RPMI7951 (cell line): ENCODE results near the gene EGF. TPM values are rescaled to one million over a fixed set of nuclear protein-coding genes. Genes with fewer than 3 reads are reported as not detected.

Experiments used
- DNase-seq: peaks from one replicate; pipeline ENCODE4 v3.0.0-alpha.2; 2012; ENCODE audit warnings: low read depth
- total RNA-seq: library from RNA; depleted of rRNA; stranded (reverse); fragments of >200 nt; shearing (Covaris generic); gene quantifications from 2 replicates; pipeline ENCODE4 v1.2.3, GENCODE V29; 2014

EGF gene
- total RNA-seq, 1 experiment from 2014 or later: 4.2 TPM

DNA sequence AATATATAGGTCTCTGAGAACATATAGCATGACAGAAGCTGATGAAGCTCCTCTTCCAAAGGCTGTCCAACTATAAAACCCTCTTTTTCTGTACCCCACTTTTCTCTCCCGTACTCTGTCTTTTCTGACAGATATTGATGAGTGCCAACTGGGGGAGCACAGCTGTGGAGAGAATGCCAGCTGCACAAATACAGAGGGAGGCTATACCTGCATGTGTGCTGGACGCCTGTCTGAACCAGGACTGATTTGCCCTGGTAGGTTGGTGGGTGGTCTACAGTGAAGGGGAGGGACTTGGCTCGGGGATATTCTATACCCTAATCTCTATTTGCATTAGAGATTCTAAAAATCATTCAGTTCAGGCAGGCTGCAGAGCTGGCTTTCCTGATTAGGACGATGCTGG, 80.4 kb downstream of the EGF start:
- no peak for DNase-seq

DNA sequence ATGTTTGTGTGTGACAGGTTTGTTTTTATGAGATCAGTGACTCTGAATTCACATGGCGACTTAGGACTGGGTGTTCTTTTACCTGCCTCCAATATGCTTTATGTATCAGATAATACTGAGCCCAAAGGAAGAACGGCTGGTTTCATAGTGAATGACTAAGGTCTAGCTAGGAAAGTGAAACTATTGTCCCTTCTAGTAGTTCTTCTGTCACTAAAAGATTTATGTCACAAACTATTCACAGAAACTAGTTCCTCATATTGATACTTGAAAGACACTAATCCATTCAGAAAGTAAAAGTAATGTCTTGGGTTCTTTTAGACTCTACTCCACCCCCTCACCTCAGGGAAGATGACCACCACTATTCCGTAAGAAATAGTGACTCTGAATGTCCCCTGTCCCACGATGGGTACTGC, 81.7 kb downstream of the EGF start:
- DNase-seq: no peak

DNA sequence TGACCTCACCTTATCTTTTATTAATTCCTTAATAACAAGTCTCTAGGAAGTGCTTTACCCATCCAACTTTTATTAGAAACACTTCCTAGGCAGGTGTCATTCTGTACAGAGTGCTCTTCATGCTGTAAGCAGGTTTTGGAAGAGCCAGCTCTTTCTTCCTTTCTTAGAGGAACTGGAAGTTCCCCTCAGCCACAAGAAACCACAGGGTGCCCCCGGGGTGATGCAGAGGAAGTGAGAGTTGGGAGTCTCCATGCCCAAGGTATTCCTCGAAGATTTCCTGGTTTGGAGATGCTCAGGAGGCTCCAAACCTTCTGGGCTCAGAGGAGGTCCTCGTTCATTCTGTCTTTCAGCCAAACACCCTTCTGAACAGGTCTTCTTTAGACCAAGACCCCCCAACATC, 83.8 kb downstream of the EGF start:
- peak; percentile 13 for DNase-seq

DNA sequence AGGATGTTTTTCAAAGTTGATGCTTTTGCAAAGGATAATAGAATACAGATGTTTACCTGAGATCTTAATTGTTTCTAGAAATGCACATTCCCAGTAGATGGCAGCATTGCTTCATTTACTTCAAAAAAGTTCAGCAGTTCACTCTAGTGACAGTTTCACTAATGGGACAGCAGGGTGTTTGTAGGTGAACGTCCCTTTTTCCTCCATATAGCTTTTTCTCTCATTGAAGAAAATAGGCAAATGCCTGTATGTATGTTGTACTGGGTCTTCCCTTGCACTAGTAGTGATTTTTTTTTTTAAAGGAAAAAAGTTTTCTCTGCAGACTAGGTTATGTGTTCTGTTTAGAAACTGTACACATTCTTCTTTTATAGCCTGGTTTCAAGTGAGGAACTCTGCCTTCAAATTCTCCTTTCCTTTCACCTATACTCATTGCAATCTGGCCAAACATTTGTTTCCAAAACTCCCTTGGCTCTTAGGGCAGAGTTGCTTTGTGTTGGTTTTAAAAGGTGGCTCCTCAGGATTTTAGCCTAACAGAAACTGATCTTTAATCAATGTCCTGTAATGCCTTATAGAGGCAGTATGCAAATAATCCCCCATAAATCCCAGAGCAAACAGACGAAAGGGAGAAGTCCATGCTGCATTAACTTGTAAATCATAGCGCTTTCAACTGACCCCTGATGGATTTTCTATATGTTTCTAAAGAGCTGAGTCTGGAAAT, 86.3 kb downstream of the EGF start:
- peak; percentile 55 for DNase-seq

DNA sequence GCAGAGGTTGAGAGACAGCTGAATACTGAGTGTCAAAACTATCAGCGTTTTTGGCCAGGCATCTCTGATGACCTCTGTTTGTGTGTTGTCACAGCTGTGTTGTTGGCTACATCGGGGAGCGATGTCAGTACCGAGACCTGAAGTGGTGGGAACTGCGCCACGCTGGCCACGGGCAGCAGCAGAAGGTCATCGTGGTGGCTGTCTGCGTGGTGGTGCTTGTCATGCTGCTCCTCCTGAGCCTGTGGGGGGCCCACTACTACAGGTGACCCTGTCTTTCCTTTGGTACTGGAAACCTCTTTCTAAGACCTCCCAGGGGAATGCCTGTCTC, 86.9 kb downstream of the EGF start:
- DNase-seq: no peak

DNA sequence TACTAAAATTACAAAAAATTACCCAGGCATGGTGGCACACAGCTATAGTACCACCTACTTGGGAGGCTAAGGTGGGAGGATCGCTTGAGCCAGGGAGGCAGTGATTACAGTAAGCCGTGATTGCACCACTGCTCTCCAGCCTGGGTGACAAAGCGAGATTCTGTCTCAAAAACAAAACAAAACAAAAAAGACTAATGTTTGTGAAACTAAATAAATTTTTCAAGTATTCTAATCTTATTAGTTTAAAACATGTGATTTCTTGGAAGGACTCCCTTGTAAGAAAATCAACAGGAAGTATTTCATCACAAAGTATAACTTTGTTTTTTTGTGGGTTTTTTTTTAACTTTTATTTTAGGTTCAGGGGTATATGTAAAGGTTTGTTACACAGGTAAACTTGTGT, 89.6 kb downstream of the EGF start:
- DNase-seq: no peak

DNA sequence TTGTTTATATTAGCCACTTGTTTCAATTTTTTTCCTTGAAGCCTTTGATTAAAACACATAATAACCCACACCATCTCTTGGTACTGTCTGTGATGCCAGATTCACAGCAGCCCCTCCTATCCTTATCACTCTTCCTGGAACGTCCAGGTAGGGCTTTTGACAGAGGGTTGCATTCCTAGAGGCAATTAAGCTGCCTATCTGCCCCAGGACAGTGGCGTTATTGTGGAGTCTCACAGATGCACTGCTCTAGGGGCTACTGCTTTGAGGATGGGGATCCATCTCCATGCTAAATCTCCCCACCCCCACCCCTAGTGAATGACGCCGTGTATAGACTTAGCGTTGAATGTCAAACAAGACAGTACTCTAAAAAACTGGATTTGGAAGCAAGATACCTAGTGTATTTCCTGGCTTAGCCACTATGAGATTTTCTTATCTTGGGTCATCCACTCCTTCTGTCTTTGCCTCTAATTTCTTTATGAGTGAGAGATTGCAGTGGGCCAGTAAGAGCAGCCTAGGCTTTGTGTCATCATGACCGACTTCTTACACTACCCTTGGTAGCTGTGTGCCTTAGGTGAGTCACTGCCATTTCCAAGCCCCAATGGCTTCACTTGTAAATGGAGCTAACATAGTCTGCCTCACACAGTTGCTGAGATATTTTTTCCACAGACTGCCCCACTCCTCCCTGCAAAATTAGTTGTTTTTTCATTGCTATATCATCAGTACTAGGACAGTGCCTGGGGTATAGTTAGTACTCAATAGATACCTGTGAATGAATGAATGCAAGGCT, 90.9 kb downstream of the EGF start:
- no peak for DNase-seq

DNA sequence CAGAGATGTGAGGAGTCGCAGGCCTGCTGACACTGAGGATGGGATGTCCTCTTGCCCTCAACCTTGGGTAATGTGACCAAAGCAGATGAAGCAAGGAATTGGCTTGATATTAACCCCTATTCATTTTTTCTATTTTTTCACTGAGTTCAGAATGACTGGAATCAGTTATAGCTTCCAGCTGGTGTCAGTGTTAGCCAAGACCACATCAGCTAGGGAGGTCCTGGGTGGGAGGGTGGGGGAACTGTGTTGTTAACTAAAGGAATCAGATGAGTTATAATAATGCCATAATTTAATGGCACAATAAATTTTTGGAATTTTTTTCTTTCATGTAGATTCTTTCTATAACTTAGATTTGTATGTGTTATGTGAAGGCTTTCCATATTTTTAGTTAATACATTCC, 91.9 kb downstream of the EGF start:
- DNase-seq: no peak

DNA sequence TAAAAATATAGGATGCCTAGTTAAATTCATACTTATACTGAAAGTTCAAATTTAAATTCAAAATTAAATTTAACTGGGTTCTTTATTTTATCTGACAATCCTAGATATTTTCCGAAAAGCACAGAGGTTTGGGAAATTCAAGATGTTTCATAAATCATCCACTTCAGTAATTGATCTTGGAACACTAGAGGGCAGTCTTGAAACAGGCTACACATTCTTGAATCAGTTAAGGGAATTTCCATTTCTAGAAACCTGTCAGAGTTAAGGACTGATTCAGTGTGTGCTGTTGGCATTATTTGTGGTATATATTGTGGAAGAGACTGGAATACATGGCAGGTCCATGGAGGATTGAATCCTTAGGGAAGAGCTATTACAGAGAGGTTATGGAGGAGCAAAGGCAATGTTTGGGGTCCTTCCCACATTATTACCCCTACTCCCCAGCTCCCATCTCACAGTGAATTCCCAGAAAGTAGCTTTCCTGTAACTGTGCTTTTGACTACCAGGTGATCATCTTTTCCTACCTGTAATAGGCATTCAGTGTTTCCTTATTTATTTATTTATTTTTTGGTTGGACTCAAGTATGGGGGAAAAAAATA, 92.9 kb downstream of the EGF start:
- DNase-seq: peak; percentile 58

DNA sequence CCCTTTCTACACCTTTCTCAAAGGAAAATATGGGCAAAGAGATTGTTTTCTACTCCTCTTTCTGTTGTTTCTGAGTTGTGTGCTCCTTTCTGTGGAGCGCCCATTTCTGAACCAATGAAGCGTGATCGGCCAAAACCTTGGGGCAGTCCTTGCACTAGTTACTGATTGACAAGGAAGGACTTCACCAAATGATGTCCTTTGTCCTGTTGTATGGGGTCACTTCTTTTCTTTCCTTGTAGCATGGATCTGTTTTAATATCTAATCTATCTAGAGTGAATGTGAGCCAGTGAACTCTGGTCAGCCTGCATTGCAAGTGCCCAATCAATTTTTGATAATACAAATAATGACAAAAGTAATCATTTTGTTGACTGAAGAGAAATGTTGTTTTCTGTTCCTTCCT, 94.5 kb downstream of the EGF start:
- DNase-seq: no peak

DNA sequence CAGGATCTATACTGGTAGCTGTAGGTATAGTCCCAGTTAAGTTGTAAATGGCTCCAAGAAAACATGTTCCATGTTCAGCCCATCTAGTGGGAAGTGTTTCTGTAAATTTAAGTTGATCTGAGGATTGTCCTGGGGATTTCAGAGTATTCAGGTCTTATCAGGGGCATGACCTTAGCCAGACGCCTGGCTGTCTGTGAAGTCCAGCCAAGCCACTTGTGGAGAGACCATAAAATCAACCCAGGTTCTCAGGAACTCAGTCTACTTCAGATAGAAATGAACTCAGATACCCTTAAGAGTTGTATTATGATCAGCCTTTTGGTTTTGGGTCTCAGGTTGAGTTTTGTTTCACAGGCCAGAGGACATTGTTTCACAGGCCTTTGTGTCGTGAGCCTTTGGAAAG, 95.9 kb downstream of the EGF start:
- DNase-seq: no peak

DNA sequence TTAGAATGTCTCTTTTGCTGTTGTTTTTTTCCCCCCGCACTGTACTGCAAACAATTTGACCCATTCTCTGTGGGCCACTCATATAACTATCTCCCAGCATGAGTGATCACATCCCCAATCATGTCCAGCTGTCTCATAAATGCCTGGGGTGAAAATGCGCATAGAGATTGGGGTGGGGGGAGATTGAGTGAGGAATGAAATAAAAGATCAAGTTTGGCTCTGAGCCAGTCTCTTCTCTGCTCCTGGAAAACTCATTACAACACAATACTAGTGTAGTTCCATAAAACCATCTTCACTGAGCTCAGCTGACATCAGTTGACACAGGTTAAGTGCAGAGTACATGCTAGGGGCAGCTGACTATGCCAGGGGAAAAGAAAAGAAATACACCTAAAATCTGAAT, 96.9 kb downstream of the EGF start:
- DNase-seq: no peak

DNA sequence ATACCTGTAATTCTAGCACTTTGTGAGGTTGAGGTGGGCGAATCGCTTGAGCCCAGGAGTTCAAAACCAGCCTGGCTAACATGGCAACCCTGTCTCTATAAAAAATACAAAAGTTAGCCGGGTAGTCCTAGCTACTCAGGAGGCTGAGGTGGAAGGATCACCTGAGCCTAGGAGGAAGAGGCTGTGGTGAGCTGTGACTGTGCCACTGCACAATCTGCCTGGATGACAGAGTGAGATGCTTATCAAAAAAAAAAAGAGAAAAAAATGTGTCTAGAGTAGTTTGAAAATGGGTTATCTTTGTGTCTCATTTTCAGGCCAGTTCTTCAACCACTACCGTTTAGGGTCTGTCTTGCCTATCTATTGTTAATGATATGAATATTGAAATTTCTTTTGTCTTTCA, 98.1 kb downstream of the EGF start:
- no peak for DNase-seq

DNA sequence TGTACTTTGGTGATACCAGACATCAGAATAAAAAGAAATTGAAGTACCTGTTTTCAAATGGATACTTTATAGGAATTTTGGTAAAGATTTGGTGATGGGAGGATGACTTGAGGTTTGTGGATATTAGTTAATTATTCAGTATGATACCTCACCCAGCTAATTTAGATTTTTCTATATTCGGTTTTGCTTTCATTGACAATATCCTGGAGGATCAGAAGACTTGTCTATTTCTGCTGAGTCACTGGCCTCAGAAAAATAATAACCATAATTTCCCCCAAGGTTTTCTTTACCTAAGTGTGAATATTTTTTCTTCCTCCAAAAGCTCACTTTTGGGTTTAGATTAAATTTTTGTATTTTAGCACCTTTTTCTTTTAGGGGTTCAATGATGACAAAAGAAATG, 100.2 kb downstream of the EGF start:
- no peak for DNase-seq

DNA sequence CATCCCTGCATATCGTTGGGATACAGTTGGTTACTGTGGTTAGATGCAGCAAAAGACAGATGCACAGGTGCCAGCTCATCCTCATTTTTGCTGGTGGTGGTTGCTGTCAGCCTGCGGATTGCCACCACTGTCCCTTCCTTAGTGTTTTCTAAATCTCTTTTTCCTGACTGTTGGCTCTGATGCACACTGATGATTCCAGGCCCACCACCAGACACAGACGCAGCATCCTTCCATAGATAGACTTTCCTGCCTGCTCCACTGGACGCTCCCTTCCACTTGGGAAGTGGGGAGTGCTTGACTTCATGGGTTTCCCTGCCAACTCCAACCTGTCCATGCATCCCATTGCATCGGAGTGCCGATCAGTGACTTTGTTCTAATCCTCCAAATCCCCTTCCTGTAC, 101.5 kb downstream of the EGF start:
- no peak for DNase-seq

DNA sequence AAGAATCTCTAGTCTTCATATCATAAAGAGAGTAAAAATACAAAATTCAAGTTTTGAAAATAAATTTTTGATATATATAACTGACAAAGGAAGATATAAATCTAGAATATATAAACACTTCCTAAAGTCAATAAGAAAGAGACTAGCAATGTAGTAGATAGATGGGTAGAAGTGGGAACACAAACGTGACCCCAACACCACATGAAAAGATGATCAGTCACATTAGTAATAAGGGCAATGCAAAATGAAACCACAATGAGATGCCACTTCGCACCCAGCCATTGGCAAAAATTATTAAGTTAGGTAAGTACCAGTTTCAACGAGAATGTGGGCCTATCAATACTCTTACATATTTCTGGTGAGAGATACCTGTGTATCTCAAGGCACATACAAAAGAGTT, 106.5 kb downstream of the EGF start:
- DNase-seq: no peak

DNA sequence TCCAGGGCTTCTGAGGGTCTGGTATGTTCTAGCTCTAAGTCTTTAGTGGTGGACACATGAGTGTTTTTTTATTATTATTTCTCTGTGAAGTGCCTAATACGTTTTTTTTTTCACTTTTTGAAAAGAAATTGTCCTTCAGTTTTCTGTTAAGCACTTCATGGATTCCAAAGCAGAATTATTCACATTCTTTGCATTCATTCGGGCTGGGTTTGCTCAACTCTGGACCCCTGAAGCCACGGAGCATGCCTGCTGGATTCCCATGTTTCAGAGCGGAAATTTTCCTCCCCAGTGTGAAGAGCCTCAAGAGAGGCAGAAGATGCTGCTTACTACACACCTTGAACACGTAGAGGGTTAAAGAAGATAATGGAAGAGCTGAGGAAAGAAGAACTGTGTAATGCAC, 107.5 kb downstream of the EGF start:
- no peak for DNase-seq

DNA sequence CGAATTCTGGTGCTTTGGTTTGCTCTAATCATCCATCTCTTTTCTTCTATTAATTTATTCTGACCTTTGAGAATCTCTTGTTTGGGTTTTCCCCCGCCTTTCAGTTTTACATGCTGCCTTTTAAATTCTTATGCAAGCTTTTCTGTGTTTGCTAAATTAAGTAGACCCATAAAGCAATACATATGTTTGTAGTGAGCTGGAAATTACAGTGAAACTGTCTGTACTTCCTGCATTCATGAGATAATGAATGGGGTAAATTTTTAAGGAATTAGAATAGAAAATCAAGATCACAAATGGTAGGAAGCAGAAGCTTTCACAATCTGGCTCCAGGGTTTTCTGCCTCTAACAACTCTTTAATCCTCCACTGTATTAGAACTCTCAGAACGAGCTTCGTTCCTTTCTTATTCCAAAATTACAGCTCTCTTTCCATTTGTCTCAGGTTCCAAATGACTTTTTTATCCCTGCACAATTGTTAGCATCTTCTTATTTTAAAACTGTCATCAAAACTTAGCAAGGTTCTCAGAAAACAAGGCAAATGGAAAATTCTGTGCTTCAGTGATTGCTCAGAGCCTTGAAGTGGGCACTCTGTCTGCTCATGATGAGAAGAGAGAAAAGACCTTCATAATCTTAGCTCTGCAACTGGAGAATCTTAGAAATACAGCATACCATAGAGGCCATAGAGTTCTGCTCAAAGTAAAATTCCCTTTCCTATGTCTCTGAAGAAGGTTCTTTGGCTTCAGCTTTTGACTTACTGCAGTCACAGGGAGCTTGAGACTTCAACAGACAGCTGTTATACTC, 108.2 kb downstream of the EGF start:
- DNase-seq: no peak

DNA sequence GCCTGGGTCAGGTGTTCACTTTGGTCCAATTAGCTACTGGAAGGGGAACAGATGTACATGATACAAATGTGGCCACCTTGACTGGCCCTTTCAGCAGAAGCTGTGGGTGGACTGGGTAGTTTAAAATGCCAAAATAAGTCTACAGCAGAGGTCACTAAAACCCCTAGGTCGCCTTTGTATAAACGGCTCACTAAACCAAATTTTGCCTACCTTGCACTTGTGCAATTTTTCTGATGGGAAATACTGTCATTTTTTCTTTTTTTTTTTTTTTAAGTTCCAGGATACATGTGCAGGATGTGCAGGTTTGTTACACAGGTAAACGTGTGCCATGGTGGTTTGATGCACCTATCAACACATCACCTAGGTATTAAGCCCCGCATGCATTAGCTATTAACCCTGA, 109.8 kb downstream of the EGF start:
- no peak for DNase-seq

DNA sequence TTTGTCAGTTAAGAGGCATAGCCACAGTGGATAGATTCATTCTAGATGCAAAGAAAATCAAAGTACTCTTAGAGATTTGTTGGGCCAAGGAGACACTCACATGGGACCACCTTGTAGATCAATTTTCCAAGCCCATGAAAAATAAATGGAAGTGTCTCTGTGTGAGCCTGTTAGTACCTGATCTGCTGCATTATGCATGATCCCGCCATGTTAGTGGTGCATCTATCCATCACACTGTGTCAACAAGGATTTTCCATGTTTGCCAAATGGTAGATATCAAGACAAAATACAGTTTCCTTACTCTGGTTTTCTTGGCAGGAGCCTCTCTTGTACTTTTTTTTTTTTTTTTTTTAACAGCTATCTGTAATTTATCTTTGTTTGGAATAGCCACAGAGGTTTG, 112.4 kb downstream of the EGF start:
- no peak for DNase-seq

DNA sequence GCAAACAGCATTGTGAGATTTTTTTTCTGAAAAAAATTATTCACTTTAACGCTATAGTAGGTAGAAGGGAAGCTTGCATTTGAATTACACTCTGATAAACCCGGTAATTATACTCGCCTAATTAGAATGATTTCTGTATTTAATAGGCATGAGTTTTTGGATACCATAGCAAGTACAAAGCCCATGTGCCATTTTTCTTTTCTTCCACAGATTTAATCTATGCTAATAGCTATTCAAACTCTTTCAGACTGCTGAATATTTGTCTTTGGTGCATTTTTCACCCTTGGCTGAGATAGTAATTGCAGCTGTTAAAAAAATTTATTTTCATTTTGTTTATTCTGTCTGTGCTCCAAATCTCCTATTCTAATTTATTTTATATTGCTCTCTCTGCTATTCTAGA, 113.0 kb downstream of the EGF start:
- DNase-seq: no peak

DNA sequence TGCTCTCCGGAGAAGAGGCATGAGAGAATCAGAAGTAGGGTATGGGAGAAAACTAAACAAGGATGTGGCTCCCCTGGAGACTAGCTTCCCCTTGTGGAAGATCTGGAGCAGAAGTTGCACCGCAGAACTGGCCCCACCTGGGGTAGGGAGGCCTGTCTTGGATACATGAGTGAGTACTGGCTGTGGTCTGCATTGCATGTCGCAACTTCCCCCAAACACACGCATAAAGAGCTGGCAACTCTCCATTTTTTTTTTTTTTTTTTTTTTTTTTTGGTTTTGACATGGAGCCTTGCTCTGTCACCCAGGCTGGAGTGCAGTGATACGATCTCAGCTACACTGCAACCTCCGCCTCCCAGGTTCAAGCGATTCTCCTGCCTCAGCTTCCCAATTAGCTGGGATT, 119.9 kb downstream of the EGF start:
- DNase-seq: no peak
